GM23248 (cell line): ENCODE results near the gene ENPP6. TPM values are rescaled to one million over a fixed set of nuclear protein-coding genes. Genes with fewer than 3 reads are reported as not detected.
"Not testable (repeated sequence)": the region's sequence is repeated elsewhere in the genome, so short reads cannot be mapped to it uniquely, and the experiment has no call there.

ENCODE experiments used
- DNase-seq: peaks from one replicate; pipeline ENCODE4 v3.0.0-alpha.2; 2015
- H2AFZ ChIP-seq: fragments of 200-600 bp; sonication (generic); 2 replicates; pipeline ENCODE4 v1.6.1; 2016; ENCODE audit warnings: antibody characterized with exemption
- H3F3A ChIP-seq: fragments of 200-600 bp; sonication (generic); 2 replicates; pipeline ENCODE4 v1.6.1; 2016; ENCODE audit warnings: mild to moderate bottlenecking, antibody characterized with exemption, mixed run types; ENCODE audit not compliant: insufficient read depth
- H3K27ac ChIP-seq: fragments of 200-600 bp; sonication (generic); 2 replicates; pipeline ENCODE4 v1.5.1; 2016; ENCODE audit warnings: mild to moderate bottlenecking
- H3K27me3 ChIP-seq: fragments of 200-600 bp; sonication (generic); replicated peaks from 2 replicates; pipeline ENCODE4 v1.6.1; 2016; ENCODE audit warnings: mild to moderate bottlenecking; ENCODE audit not compliant: insufficient read depth
- H3K36me3 ChIP-seq: fragments of 200-600 bp; sonication (generic); 2 replicates; pipeline ENCODE4 v1.6.1; 2016; ENCODE audit warnings: low read depth, mild to moderate bottlenecking
- H3K4me1 ChIP-seq: fragments of 200-600 bp; sonication (generic); 2 replicates; pipeline ENCODE4 v1.6.1; 2016; ENCODE audit warnings: mild to moderate bottlenecking; ENCODE audit not compliant: insufficient read depth
- H3K4me2 ChIP-seq: fragments of 200-600 bp; sonication (generic); one replicate; pipeline ENCODE4 v1.6.1; 2016; ENCODE audit warnings: mild to moderate bottlenecking; ENCODE audit not compliant: unreplicated experiment
- H3K4me3 ChIP-seq: fragments of 200-600 bp; sonication (generic); 2 replicates; pipeline ENCODE4 v1.5.1; 2016; ENCODE audit warnings: mild to moderate bottlenecking
- H3K79me2 ChIP-seq: fragments of 200-600 bp; sonication (generic); 2 replicates; pipeline ENCODE4 v1.6.1; 2016; ENCODE audit warnings: mild to moderate bottlenecking; ENCODE audit not compliant: insufficient read depth
- H3K9ac ChIP-seq: fragments of 200-600 bp; sonication (generic); 2 replicates; pipeline ENCODE4 v1.6.1; 2016; ENCODE audit warnings: mild to moderate bottlenecking
- H3K9me2 ChIP-seq: fragments of 200-600 bp; sonication (generic); 2 replicates; pipeline ENCODE4 v1.6.1; 2016; ENCODE audit warnings: mixed run types, mild to moderate bottlenecking, moderate library complexity; ENCODE audit not compliant: insufficient read depth
- H3K9me3 ChIP-seq: fragments of 200-600 bp; sonication (generic); one replicate; pipeline ENCODE4 v1.6.1; 2017; ENCODE audit warnings: low read depth
- H4K20me1 ChIP-seq: fragments of 200-600 bp; sonication (generic); 2 replicates; pipeline ENCODE4 v1.6.0; 2016; ENCODE audit not compliant: insufficient read depth
- EZH2 ChIP-seq: fragments of 200-600 bp; sonication (generic); IDR thresholded peaks from 2 replicates; pipeline ENCODE4 v1.6.1; 2018; ENCODE audit warnings: antibody characterized with exemption, mild to moderate bottlenecking; ENCODE audit not compliant: insufficient read depth, poor library complexity, severe bottlenecking
- EZH2phosphoT487 ChIP-seq: fragments of 200-600 bp; sonication (generic); IDR thresholded peaks from 2 replicates; pipeline ENCODE4 v1.6.1; 2018; ENCODE audit warnings: antibody characterized with exemption, moderate library complexity, mild to moderate bottlenecking, low read depth; ENCODE audit not compliant: insufficient read depth
- WGBS, 2 experiments: methylation state at CpG; one replicate each; pipeline ENCODE4 v1.1.6; 2015 to 2017; ENCODE audit warnings: low lambda C conversion rate in 2 of 2, low coverage in 1 of 2; ENCODE audit errors: missing lambda C conversion rate in 2 of 2; 5-methylcytosine and 5-hydroxymethylcytosine counted together
- in situ Hi-C: fragments of 300-500 bp; cut with MboI; formaldehyde crosslinking; loops from 2 replicates; pipeline ENCODE4 v1.15.0; 2020
- polyA plus RNA-seq: library from polyadenylated mRNA; unstranded; fragments of >200 nt; fragmentation: Nextera tagmentation; extraction: Ambion mirVana; gene quantifications from 2 replicates; pipeline ENCODE4 v1.2.1, GENCODE V29; 2016
- total RNA-seq: library from RNA; depleted of rRNA; stranded (reverse); fragments of >200 nt; shearing (Covaris generic); gene quantifications from 2 replicates; pipeline ENCODE4 v1.2.3, GENCODE V29; 2014

Gene ENPP6
- total and polyA plus RNA-seq, 2 experiments from 2014 or later, result not detected

- H3K4me1 ChIP-seq, result no peaks in the 10 kb centered on the region
- H4K20me1 ChIP-seq, result no peaks in the 10 kb centered on the region
- H3K9ac ChIP-seq, result no peak overlapping the region
- H2AFZ ChIP-seq, result no peak overlapping the region
- no peak overlapping the region for H3K4me3 ChIP-seq
- H3K9me3 ChIP-seq, result no peaks in the 10 kb centered on the region
- DNase-seq, result no peak
- no peaks in the 10 kb centered on the region for H3K79me2 ChIP-seq
- H3F3A ChIP-seq, result no peaks in the 10 kb centered on the region
- 20 to 24% methylated on average over 7 of the region's 7 CpGs for WGBS, 2 experiments
- no peaks in the 10 kb centered on the region for H3K9me2 ChIP-seq
- no peaks in the 10 kb centered on the region for H3K36me3 ChIP-seq
- H3K27me3 ChIP-seq, result no peaks in the 10 kb centered on the region
- no peak overlapping the region for H3K27ac ChIP-seq
- in situ Hi-C loops, result no loop called here
- H3K4me2 ChIP-seq, result no peak overlapping the region
- no peak for TF ChIP-seq EZH2phosphoT487
- no peak for TF ChIP-seq EZH2
Measured at GRCh38 chr4:184228056-184228705, 10.5 kb upstream of the ENPP6 start.

- 47 to 48% methylated on average over 8 of the region's 8 CpGs for WGBS, 2 experiments
- H3F3A ChIP-seq, result no peaks in the 10 kb centered on the region
- H3K27me3 ChIP-seq, result no peaks in the 10 kb centered on the region
- no peak for TF ChIP-seq EZH2
- TF ChIP-seq EZH2phosphoT487, result no peak
- no peak overlapping the region for H3K27ac ChIP-seq
- H2AFZ ChIP-seq, result no peak overlapping the region
- H3K9me3 ChIP-seq, result no peaks in the 10 kb centered on the region
- no peak overlapping the region for H3K4me2 ChIP-seq
- no peak overlapping the region for H3K4me3 ChIP-seq
- H3K79me2 ChIP-seq, result no peaks in the 10 kb centered on the region
- H3K9ac ChIP-seq, result no peak overlapping the region
- no peaks in the 10 kb centered on the region for H3K36me3 ChIP-seq
- in situ Hi-C loops, result no loop called here
- no peaks in the 10 kb centered on the region for H4K20me1 ChIP-seq
- no peaks in the 10 kb centered on the region for H3K4me1 ChIP-seq
- H3K9me2 ChIP-seq, result no peaks in the 10 kb centered on the region
- no peak for DNase-seq
Measured at GRCh38 chr4:184216515-184216914, 1.2 kb downstream of the ENPP6 start.

- Histone ChIP-seq H3K36me3 (no peaks in the 10 kb centered on the region), H3K4me3 (no peak overlapping the region), H4K20me1 (no peaks in the 10 kb centered on the region), H3K27me3 (no peaks in the 10 kb centered on the region), H2AFZ (no peak overlapping the region), H3F3A (no peaks in the 10 kb centered on the region), H3K9me3 (no peaks in the 10 kb centered on the region), H3K4me1 (no peaks in the 10 kb centered on the region), H3K9ac (no peak overlapping the region), H3K79me2 (no peaks in the 10 kb centered on the region), H3K9me2 (no peaks in the 10 kb centered on the region), H3K27ac (no peak overlapping the region), H3K4me2 (no peak overlapping the region)
- DNase-seq, result no peak
- in situ Hi-C loops, result no loop called here
- whole genome bisulfite sequencing, 2 experiments, result 16 to 18% methylated on average over 10 of the region's 10 CpGs
- TF ChIP-seq EZH2phosphoT487 (no peak), EZH2 (no peak)
Measured at GRCh38 chr4:184215709-184216328, 1.9 kb downstream of the ENPP6 start.

GRCh38 chr4:184214931-184215330 lies 2.7 kb downstream of the ENPP6 start:
- no peaks in the 10 kb centered on the region for H3K9me2 ChIP-seq
- 32 to 37% methylated on average over 5 of the region's 5 CpGs for WGBS, 2 experiments
- no peak overlapping the region for H3K27ac ChIP-seq
- H4K20me1 ChIP-seq, result no peaks in the 10 kb centered on the region
- H3K36me3 ChIP-seq, result no peaks in the 10 kb centered on the region
- H3K4me2 ChIP-seq, result no peak overlapping the region
- no peaks in the 10 kb centered on the region for H3K9me3 ChIP-seq
- H3K9ac ChIP-seq, result no peak overlapping the region
- no peaks in the 10 kb centered on the region for H3K79me2 ChIP-seq
- no peaks in the 10 kb centered on the region for H3K27me3 ChIP-seq
- no peaks in the 10 kb centered on the region for H3F3A ChIP-seq
- no peaks in the 10 kb centered on the region for H3K4me1 ChIP-seq
- no peak overlapping the region for H3K4me3 ChIP-seq
- no peak overlapping the region for H2AFZ ChIP-seq
- TF ChIP-seq EZH2phosphoT487, result no peak
- no peak for TF ChIP-seq EZH2
- in situ Hi-C loops, result no loop called here
- DNase-seq, result no peak

- H3K79me2 ChIP-seq, H4K20me1 ChIP-seq, H3K4me1 ChIP-seq, H3K4me3 ChIP-seq, H3K9me2 ChIP-seq, H2AFZ ChIP-seq, DNase-seq, H3K27ac ChIP-seq, H3F3A ChIP-seq, H3K27me3 ChIP-seq, H3K9ac ChIP-seq, H3K9me3 ChIP-seq, H3K36me3 ChIP-seq, in situ Hi-C loops, H3K4me2 ChIP-seq: not testable (repeated sequence)
- WGBS, 2 experiments, result 73 to 76% methylated on average over 23 to 28 of the region's 33 CpGs
Measured at GRCh38 chr4:184207734-184208607, 9.7 kb downstream of the ENPP6 start.
